DMS153 (cell line): ENCODE measurements around the gene NOSTRIN.
"Not testable (repeated sequence)": the region's sequence is repeated elsewhere in the genome, so short reads cannot be mapped to it uniquely, and the experiment has no call there.

Experiments
- DNase-seq: peaks from one replicate; lab custom pipeline; 2025; lab: John Stamatoyannopoulos, UW

The NOSTRIN gene, protein sequence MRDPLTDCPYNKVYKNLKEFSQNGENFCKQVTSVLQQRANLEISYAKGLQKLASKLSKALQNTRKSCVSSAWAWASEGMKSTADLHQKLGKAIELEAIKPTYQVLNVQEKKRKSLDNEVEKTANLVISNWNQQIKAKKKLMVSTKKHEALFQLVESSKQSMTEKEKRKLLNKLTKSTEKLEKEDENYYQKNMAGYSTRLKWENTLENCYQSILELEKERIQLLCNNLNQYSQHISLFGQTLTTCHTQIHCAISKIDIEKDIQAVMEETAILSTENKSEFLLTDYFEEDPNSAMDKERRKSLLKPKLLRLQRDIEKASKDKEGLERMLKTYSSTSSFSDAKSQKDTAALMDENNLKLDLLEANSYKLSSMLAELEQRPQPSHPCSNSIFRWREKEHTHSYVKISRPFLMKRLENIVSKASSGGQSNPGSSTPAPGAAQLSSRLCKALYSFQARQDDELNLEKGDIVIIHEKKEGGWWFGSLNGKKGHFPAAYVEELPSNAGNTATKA

DNA sequence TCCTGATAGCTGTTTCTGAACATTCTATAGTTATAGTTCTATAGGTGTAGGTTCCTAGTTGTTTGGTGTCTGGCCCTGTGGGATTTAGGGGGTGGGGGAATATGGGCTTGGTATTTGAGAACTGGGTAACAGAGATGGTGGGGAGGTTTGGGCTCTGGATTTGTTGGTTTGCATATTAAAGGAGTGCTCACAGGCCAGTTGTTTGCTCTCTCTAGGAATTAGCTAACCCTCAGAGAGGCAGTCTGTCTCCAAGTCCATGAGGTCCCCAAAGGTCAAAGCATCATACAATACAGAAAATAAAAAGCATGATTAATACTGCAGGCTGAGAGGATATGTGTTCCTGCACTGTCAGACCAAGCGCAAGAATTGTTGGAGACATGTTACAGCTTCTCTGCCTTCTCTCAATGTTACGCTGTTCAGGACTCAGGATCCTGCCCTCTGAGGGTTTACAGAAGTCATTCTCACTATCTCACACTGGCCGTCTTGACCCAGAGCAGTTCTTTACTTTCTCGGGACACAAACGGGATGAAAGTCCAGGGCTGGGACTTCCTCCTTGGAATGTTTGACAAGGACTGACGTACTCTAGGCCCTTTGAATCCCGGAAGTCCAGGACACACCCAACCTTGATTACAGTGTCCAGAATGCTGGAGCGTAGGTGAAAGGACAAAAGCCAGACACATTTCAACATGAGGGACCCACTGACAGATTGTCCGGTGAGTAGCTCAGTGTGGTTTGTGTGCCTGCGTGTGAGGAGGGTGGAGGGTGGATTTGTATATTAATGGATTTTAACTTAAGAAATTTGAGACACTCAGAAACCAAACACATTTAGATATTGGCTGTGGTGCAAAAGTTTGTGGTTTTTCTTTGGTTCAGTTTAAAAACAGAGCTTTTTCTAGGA lies at the start of gene NOSTRIN:
NOSTRIN (plus strand) TSS at position 677 of the 898 bp plus-strand sequence; CDS start at position 687, 10 bp downstream.
- DNase-seq, result no peak

DNA sequence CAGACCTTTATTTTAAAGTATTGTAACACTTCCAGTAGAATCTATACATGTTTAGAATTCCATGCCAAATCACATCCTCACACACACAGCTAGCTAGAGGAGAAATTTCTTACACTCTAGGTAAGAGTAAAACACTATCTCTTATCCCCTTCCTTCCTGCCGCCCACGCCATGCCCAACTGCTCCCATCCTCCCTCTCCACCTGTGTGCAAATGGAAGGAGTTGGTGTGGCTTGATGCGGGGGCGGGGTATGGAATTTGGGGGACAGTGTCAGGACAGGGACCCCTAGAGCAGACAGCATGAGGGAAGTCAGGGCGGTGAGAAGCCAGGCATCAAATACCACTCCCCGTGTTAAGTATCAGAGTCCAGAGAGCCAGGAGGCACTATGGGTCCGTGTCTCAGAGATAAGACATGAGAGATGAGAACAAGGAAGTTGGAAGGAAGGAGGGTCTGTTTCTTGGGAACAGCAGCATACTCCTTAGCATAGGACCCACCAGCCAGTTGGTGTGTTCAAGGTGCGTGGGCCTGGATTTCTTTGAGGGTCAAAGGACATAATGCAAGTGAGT lies 48.6 kb upstream of the NOSTRIN start:
- no peak for DNase-seq

GRCh38 chr2:168757223-168757622 lies 45.2 kb upstream of the NOSTRIN start:
- DNase-seq, result no peak

DNA sequence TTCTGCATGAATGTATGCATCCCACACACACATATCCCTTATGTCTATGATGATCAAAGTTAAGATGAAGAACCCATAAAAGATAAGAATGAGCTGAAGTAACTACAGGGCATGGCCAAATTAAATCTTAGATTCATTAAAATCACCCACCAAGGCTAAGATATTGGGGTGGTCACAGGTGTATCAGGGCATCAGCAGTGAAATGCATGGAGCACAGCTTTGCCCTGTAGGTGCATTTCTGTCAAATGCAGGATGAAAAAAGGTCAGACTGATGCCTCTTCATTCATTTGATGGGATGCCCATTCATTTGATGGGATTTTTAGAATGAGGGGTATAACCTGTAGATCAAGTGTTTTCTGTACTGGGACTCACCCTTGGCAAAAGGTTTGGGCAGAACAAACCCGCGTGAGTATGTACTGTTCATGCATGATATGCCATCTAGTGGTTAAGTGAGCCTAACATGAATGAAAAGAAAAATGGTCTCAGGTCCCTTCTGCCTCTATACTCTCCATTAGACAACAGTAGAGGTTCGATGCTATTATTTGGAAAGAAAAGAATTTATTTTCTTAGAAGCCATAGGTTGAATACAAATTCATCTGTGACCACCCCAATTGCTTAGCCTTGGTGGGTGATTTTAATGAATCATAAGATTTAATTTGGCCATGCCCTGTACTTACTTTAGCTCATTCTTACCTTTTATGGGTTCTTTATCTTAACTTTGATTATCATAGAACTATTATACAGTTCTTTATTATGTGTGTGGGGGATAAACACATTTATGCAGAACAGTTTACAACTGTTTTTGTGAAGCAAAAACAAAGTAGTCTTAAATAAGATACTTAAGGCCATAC lies 43.2 kb upstream of the NOSTRIN start:
- no peak for DNase-seq

- no peak for DNase-seq
Observed at GRCh38 chr2:168765401-168765800, 37.0 kb upstream of the NOSTRIN start.

GRCh38 chr2:168766600-168766999 lies 35.8 kb upstream of the NOSTRIN start:
- no peak for DNase-seq

DNA sequence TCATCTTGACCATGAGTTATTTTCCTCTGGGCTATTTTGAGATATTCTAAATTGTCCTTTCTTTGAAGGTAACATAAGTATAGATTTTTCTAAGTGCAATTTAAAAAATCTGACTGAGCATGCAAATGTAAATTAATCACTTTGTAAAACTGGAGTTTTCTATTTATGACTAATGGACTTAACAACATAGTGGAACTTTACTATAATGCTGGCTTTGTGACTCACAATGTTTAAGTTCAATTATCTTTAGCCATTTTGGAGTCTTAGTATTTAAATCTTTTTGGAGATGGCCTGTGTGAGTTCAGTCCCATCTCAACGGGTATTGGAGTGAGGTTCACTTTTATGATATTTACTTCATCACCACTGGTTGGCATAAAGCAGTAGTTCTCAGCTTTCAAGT lies 35.2 kb upstream of the NOSTRIN start:
- DNase-seq, result no peak

GRCh38 chr2:168768357-168768756 lies 34.1 kb upstream of the NOSTRIN start:
- DNase-seq, result not testable (repeated sequence)

GRCh38 chr2:168770796-168771195 lies 31.6 kb upstream of the NOSTRIN start:
- no peak for DNase-seq

DNA sequence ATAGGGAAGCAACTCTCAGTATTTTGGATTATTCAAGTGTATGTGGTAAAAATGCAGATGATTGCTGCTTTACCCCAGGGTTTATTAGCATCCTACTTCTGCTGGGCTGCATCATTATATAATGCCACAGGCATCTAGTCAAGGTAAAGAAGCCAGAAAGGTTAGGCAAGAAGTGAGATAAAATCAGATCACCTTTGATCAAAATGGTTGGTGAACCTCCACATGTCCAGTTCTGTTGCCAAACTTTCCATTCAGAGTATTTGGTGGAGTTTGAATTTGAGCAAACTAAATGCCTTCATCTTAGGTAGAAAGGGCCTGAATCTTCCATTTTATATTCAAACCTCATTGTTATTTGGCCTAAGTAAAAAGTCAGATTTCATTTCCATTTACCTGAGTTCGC lies 29.7 kb upstream of the NOSTRIN start:
- DNase-seq, result no peak

- no peak for DNase-seq
Observed at GRCh38 chr2:168773128-168773527, 29.3 kb upstream of the NOSTRIN start.

GRCh38 chr2:168773719-168774521 lies 28.5 kb upstream of the NOSTRIN start:
- no peak for DNase-seq

DNA sequence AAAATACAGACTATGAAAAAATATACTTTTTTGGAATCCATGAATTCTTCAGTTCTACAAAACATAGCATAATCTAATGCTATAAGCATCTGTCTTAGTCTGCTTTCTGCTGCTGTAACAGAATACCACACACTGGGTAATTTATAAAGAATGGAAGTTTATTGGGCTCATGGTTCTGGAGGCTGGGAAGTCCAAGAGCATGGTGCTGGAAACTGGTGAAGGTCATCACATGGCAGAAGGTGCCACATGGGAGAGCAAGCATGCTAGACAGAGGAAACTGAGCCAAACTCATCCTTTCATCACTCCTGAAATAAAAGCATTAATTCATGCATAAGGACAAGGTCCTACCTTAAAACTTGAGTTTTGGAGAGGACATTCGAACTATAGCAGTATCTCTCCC lies 26.6 kb upstream of the NOSTRIN start:
- DNase-seq, result no peak

- DNase-seq, result no peak
Observed at GRCh38 chr2:168780669-168781071, 21.8 kb upstream of the NOSTRIN start.

DNA sequence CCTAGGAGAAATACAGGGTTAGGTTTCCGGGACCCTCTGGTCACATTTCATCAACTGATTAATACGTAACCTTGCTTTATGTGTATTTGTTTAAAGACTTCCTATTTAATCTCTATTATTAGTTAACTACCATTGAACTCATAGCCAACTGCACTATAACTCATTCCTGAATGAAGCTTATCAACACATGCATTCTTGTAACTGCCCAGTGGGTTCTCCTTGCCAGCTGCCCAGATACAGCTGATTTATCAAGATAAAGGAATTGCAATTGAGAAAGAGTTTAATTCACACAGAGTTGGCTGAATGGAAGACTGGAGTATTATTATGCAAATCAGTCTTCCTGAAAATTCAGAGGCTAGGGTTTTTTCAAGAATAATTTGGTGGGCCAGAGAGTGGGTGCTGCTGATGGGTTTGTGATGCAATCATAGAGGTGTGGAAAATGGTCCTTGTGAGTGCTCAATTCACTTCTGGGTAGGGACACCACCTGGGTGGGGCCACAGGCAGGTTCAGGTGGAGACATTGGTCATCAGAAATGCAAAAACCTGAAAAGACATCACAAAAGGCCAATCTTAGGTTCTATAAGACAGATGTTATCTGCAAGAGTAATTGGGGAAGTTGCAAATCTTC lies 21.1 kb upstream of the NOSTRIN start:
- DNase-seq, result no peak

DNA sequence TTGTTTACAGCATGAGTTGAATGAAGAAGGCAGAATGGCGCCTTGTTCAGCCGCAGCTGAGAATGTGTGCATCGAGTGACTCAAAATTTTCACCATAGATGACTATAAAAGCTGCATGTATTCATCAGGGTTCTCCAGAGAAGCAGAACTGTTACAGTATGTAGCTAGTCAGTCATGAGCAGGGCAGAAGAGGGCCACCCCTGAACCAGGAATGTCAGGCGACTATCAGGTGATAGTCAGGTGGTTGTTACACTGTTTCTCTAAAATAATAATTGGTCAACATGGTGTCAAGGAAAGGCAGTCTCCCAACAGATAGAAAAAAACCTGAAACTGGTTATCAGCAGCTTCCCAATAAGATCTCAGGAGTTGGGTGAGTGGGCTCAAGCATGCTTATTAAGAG lies 20.2 kb upstream of the NOSTRIN start:
- no peak for DNase-seq

GRCh38 chr2:168784993-168785392 lies 17.4 kb upstream of the NOSTRIN start:
- no peak for DNase-seq

DNA sequence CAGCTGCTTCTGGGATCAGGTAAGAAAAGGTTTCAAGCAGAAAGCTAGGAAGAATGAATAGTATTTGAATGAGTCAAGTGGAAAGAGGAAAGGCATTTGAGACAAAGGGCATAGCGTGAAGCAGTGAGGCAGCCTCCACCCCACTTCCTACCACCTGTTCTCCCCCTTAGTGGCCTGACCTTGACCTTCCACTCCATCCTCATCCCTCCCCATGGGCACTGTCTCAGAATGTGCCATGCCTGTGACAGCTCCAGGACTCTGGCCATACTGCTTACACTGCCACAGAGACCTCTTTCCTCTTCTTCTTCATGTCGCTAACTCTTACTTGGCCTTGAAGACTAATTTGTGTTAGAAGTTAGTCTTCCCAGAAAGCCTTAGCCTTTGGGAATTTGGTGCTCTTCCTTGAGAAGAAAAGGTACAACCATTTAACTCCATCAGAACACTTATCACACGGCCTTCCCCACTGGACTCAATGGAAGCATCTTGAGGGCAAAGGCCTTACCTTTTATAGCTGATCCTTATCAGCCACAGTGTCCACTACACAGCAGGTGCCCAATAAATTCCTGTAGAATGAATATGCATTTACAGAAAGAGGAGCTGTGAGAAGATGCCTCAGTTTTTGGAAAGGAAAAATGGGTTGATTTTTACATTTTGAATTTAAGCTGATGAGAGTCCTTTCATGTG lies 15.2 kb upstream of the NOSTRIN start:
- no peak for DNase-seq

DNA sequence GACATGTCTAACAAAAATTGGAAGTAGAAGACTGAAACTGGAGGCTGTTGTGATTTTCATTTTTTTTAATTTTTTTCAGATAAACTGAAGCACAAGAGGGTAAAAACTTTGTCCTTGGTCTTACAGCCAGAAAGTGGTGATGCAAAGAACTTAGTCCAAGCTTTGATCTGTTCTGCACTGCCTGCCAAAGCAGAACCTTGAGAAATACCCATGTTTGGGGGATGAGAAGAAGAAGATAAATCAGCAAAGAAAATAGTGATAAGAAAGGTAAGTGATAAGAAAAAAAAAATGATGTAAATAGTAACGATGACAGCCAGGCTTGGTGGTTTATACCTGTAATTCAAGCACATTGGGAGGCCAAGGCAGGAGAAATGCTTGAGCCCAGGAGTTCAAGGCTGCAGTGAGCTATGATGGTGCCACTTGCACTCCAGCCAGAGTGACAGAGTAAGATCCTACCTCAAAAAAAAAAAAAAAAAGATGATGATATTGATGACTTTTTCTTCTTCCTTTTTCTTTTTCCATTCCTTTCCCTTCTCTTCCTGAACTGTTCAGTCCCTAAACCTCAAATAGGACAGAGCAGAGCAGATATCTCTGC lies 14.6 kb upstream of the NOSTRIN start:
- DNase-seq, result no peak
